Testis (tissue), 2 donors: ENCODE results near the gene SLC25A30.

Source experiments
- CTCF ChIP-seq, 3 experiments: fragments of 450-650 bp in 2 of 3; fragments of 200-600 bp in 1 of 3; sonication (generic) in 1 of 3; IDR thresholded peaks; one replicate each; pipeline ENCODE4 v1.5.1; 2016 to 2019; ENCODE audit warnings: antibody characterized with exemption in 3 of 3, mild to moderate bottlenecking in 2 of 3, moderate library complexity in 1 of 3
- POLR2A ChIP-seq: fragments of 450-650 bp; IDR thresholded peaks from one replicate; pipeline ENCODE4 v1.6.1; 2017; ENCODE audit warnings: antibody characterized with exemption, mild to moderate bottlenecking, moderate library complexity

- no peak for TF ChIP-seq POLR2A
- TF ChIP-seq CTCF (IDR thresholded peaks at IDR 0.05): no peak
These were observed 29.0 kb upstream of the SLC25A30 start for GRCh38 chr13:45447050-45447661.
